Keratinocyte (primary cell): ENCODE results near the gene CSMD2. TPM values are rescaled to one million over a fixed set of nuclear protein-coding genes. Genes with fewer than 3 reads are reported as not detected.

Experiments used
- DNase-seq: peaks from one replicate; pipeline ENCODE4 v3.0.0-alpha.2; 2011; ENCODE audit warnings: low read depth, missing footprints, low spot score
- FAIRE-seq: peaks from 2 replicates; lab custom pipeline; 2011; peaks lifted over from hg19 to GRCh38; lab: Jason Lieb, UNC
- H2AFZ ChIP-seq: 2 replicates; pipeline ENCODE4 v1.6.0; 2012; ENCODE audit warnings: low read length, control low read depth, inconsistent platforms; ENCODE audit not compliant: control insufficient read depth
- H3K27ac ChIP-seq: 2 replicates; pipeline ENCODE4 v1.5.1; 2011; ENCODE audit warnings: low read length; ENCODE audit not compliant: control insufficient read depth, insufficient read depth
- H3K27me3 ChIP-seq: 3 replicates; pipeline ENCODE4 v1.6.0; 2011; ENCODE audit warnings: low read length; ENCODE audit not compliant: control insufficient read depth, insufficient read depth; ENCODE audit errors: extremely low read depth
- H3K36me3 ChIP-seq, 2 experiments: 2 replicates in 1 of 2; 3 replicates in 1 of 2; pipeline ENCODE4 v1.5.1; 2011; ENCODE audit warnings: low read length in 2 of 2, mild to moderate bottlenecking in 1 of 2; ENCODE audit not compliant: control insufficient read depth in 2 of 2, insufficient read depth in 2 of 2; ENCODE audit errors: extremely low read depth in 1 of 2
- H3K4me1 ChIP-seq: 3 replicates; pipeline ENCODE4 v1.5.1; 2011; ENCODE audit warnings: low read length; ENCODE audit not compliant: control insufficient read depth, insufficient read depth; ENCODE audit errors: extremely low read depth
- H3K4me2 ChIP-seq: 3 replicates; pipeline ENCODE4 v1.6.0; 2011; ENCODE audit warnings: low read depth, low read length; ENCODE audit not compliant: control insufficient read depth, insufficient read depth; ENCODE audit errors: extremely low read depth
- H3K4me3 ChIP-seq, 3 experiments: fragments of 200-600 bp in 1 of 3; sonication (generic) in 1 of 3; 2 replicates in 2 of 3; 3 replicates in 1 of 3; pipeline ENCODE4 v1.5.1; 2011 to 2016; ENCODE audit warnings: low read length in 3 of 3, mild to moderate bottlenecking in 3 of 3, control low read depth in 2 of 3, inconsistent platforms in 1 of 3, low read depth in 1 of 3, mixed read lengths in 1 of 3, mixed run types in 1 of 3, moderate library complexity in 1 of 3; ENCODE audit not compliant: control insufficient read depth in 2 of 3, insufficient read depth in 2 of 3; ENCODE audit errors: extremely low read depth in 1 of 3
- H3K79me2 ChIP-seq: 2 replicates; pipeline ENCODE4 v1.6.0; 2012; ENCODE audit warnings: low read length; ENCODE audit not compliant: control insufficient read depth, insufficient read depth
- H3K9ac ChIP-seq: 3 replicates; pipeline ENCODE4 v1.6.0; 2011; ENCODE audit warnings: low read length; ENCODE audit not compliant: control insufficient read depth, insufficient read depth; ENCODE audit errors: extremely low read depth
- H3K9me1 ChIP-seq: 3 replicates; pipeline ENCODE4 v1.6.0; 2011; ENCODE audit warnings: low read length; ENCODE audit not compliant: control insufficient read depth, insufficient read depth; ENCODE audit errors: extremely low read depth
- H3K9me3 ChIP-seq: 2 replicates; pipeline ENCODE4 v1.5.1; 2012; ENCODE audit warnings: low read depth, low read length; ENCODE audit not compliant: control insufficient read depth
- H4K20me1 ChIP-seq: 3 replicates; pipeline ENCODE4 v1.6.0; 2011; ENCODE audit warnings: low read length; ENCODE audit not compliant: control insufficient read depth, insufficient read depth; ENCODE audit errors: extremely low read depth
- CTCF ChIP-seq, 3 experiments: IDR thresholded peaks in 1 of 3; conservative IDR thresholded peaks in 1 of 3; optimal IDR thresholded peaks in 1 of 3; 2 replicates in 2 of 3; 3 replicates in 1 of 3; pipeline versions ENCODE3 to v1.5.1; 2011; ENCODE audit warnings: low read length in 3 of 3, mild to moderate bottlenecking in 3 of 3, moderate library complexity in 2 of 3, control low read depth in 1 of 3, inconsistent platforms in 1 of 3; ENCODE audit not compliant: insufficient read depth in 2 of 3; ENCODE audit errors: extremely low read depth in 1 of 3
- EZH2 ChIP-seq: IDR thresholded peaks from one replicate; pipeline ENCODE4 v1.6.1; 2012; ENCODE audit warnings: inconsistent platforms, mild to moderate bottlenecking, low read length, moderate library complexity
- dilution Hi-C: fragments of 300-500 bp; cut with MboI; formaldehyde crosslinking; loops from one replicate; pipeline ENCODE4 v1.7.0; 2020; ENCODE audit warnings: low sequenced_read_pairs; ENCODE audit not compliant: extremely low pct_ligation_motif_present
- polyA plus RNA-seq, 5 experiments: library from polyadenylated mRNA; depleted of rRNA in 3 of 5; stranded (reverse) in 3 of 5; stranded (forward) in 1 of 5; unstranded in 1 of 5; fragments of >200 nt; gene quantifications; 1 replicate in 1 of 5; 2 replicates in 3 of 5; 3 replicates in 1 of 5; pipeline versions ENCODE4 v1.2.1 to v1.2.3, GENCODE V29; 2011 to 2012; ENCODE audit warnings: missing spikeins in 2 of 5, low read depth in 1 of 5, low replicate concordance in 1 of 5

CSMD2 gene
- polyA plus RNA-seq, 1 donor (not counting 4 experiments of a cell fraction or from before 2014, with no cell fraction given), result 2.0 TPM

DNA sequence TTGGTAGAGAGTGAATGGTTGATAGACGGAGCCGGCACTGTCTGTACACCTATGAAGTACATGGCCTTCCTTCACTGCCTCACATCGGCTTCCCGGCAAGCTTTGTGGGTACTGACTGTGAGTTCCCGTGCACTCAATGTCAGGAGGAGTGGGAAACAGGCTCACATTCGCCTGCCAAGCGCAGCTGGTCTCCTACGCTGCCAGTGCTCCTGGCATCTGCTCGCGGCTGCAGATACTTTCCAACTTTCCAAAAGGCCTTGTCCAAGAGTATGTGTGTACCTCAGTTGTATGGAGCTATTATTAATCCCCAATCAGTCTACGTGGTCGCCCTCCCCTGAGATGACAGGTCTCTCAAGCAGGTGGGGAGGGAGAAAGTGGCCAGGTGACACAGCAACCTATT, 511.8 kb downstream of the CSMD2 start:
- Histone ChIP-seq H3K9ac (no peak overlapping the region), H3K79me2 (no peaks in the 10 kb centered on the region), H2AFZ (no peak overlapping the region), H3K4me2 (no peak overlapping the region), H3K9me3 (no peaks in the 10 kb centered on the region), H3K4me3 (no peak overlapping the region), H3K9me1 (no peaks in the 10 kb centered on the region), H3K4me1 (no peaks in the 10 kb centered on the region), H3K27ac (no peak overlapping the region), H3K36me3 (no peaks in the 10 kb centered on the region), H3K27me3 (no peaks in the 10 kb centered on the region), H4K20me1 (no peaks in the 10 kb centered on the region)
- no peak for DNase-seq
- FAIRE-seq, result no peak
- TF ChIP-seq CTCF (optimal IDR thresholded peaks at IDR 0.05 in 1 of 3, IDR thresholded peaks at IDR 0.05 in 1 of 3, conservative IDR thresholded peaks at IDR 0.05 in 1 of 3; ENCODE audit: extremely low read depth in 1 of 3, insufficient read depth in 2 of 3, low read length in 3 of 3), result no peak
- no peak for TF ChIP-seq EZH2
- dilution Hi-C loops, result no loop called here

DNA sequence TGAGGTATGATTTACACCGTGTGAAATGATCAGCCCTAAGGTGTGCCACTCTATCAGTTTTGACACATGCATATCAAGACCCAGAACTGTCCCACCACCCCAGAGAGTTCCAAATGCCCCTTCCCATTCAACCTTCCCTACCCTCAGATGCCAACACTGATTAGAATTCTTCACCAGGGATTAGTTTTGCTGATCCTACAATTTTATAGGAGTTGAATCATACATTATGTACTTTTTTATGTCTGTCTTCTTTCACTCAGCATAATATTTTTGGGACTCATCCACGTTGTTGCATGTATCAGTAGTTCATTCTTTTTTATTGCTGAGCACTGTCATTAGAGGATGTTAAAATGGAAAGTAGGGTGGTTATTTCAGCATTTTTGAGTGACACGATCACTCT, 514.3 kb downstream of the CSMD2 start:
- DNase-seq (no peak), FAIRE-seq (no peak)
- H3K27ac ChIP-seq, result no peak overlapping the region
- H3K79me2 ChIP-seq, result no peaks in the 10 kb centered on the region
- H3K4me2 ChIP-seq, result no peak overlapping the region
- no peaks in the 10 kb centered on the region for H3K27me3 ChIP-seq
- no peak overlapping the region for H2AFZ ChIP-seq
- dilution Hi-C loops, result no loop called here
- no peaks in the 10 kb centered on the region for H4K20me1 ChIP-seq
- TF ChIP-seq EZH2 (no peak), CTCF (optimal IDR thresholded peaks at IDR 0.05 in 1 of 3, IDR thresholded peaks at IDR 0.05 in 1 of 3, conservative IDR thresholded peaks at IDR 0.05 in 1 of 3; ENCODE audit: extremely low read depth in 1 of 3, insufficient read depth in 2 of 3, low read length in 3 of 3) (no peak)
- H3K9me3 ChIP-seq, result no peaks in the 10 kb centered on the region
- H3K4me3 ChIP-seq, result no peak overlapping the region
- H3K36me3 ChIP-seq, result no peaks in the 10 kb centered on the region
- no peaks in the 10 kb centered on the region for H3K4me1 ChIP-seq
- H3K9ac ChIP-seq, result no peak overlapping the region
- no peaks in the 10 kb centered on the region for H3K9me1 ChIP-seq
